DOHH2 (cell line): ENCODE data around the gene ECE1.

Experiments used
- H3F3A ChIP-seq: fragments of 200-600 bp; sonication (generic), shearing (Covaris generic); 2 replicates; pipeline ENCODE4 v1.6.0; 2016; ENCODE audit warnings: antibody characterized with exemption, mild to moderate bottlenecking; ENCODE audit not compliant: control insufficient read depth, insufficient read depth
- H3K27ac ChIP-seq: fragments of 200-600 bp; sonication (generic); 2 replicates; pipeline ENCODE4 v1.5.1; 2014; ENCODE audit warnings: low read depth, mild to moderate bottlenecking, low read length, moderate library complexity
- H3K27me3 ChIP-seq: fragments of 200-600 bp; sonication (generic); 2 replicates; pipeline ENCODE4 v1.6.1; 2014; ENCODE audit warnings: mild to moderate bottlenecking, low read length, mixed read lengths; ENCODE audit not compliant: control insufficient read depth
- H3K36me3 ChIP-seq: fragments of 200-600 bp; sonication (generic); 2 replicates; pipeline ENCODE4 v1.6.1; 2014; ENCODE audit warnings: mild to moderate bottlenecking, low read length, moderate library complexity, mixed read lengths; ENCODE audit not compliant: control insufficient read depth
- H3K4me1 ChIP-seq: fragments of 200-600 bp; sonication (generic); 2 replicates; pipeline ENCODE4 v1.6.1; 2014; ENCODE audit warnings: mild to moderate bottlenecking, low read length, mixed read lengths; ENCODE audit not compliant: control insufficient read depth
- H3K4me2 ChIP-seq: fragments of 200-600 bp; sonication (generic); 2 replicates; pipeline ENCODE4 v1.6.0; 2014; ENCODE audit warnings: mild to moderate bottlenecking, low read length, moderate library complexity
- H3K4me3 ChIP-seq: fragments of 200-600 bp; sonication (generic); 2 replicates; pipeline ENCODE4 v1.5.1; 2014; ENCODE audit warnings: mild to moderate bottlenecking, low read length, mixed read lengths
- H3K79me2 ChIP-seq: fragments of 200-600 bp; sonication (generic); 2 replicates; pipeline ENCODE4 v1.6.1; 2014; ENCODE audit warnings: mild to moderate bottlenecking, low read length, mixed read lengths; ENCODE audit not compliant: control insufficient read depth
- H3K9me2 ChIP-seq: fragments of 200-600 bp; sonication (generic); replicated peaks from 2 replicates; pipeline ENCODE4 v1.6.1; 2014; ENCODE audit warnings: mild to moderate bottlenecking, low read length, mixed read lengths; ENCODE audit not compliant: control insufficient read depth
- H3K9me3 ChIP-seq: fragments of 200-600 bp; sonication (generic); 2 replicates; pipeline ENCODE4 v1.6.1; 2014; ENCODE audit warnings: antibody characterized with exemption, low read length, mixed read lengths; ENCODE audit not compliant: control insufficient read depth, insufficient read depth
- H4K20me1 ChIP-seq: fragments of 200-600 bp; sonication (generic); 2 replicates; pipeline ENCODE4 v1.6.0; 2014; ENCODE audit warnings: low read depth, mild to moderate bottlenecking, antibody characterized with exemption, low read length, moderate library complexity; ENCODE audit not compliant: control insufficient read depth, insufficient read depth
- EZH2phosphoT487 ChIP-seq: fragments of 200-600 bp; sonication (generic); IDR thresholded peaks from 2 replicates; pipeline ENCODE4 v1.6.1; 2017; ENCODE audit warnings: borderline replicate concordance, mild to moderate bottlenecking, antibody characterized with exemption, low read length, moderate library complexity, mixed read lengths
- TF ChIP-seq, protein P1 (sequence below): fragments of 200-600 bp; sonication (generic); IDR thresholded peaks from one replicate; pipeline ENCODE4 v1.5.1; 2014; ENCODE audit warnings: antibody characterized with exemption, mild to moderate bottlenecking, low read depth, low read length; ENCODE audit not compliant: poor library complexity, severe bottlenecking

ECE1 gene

DNA sequence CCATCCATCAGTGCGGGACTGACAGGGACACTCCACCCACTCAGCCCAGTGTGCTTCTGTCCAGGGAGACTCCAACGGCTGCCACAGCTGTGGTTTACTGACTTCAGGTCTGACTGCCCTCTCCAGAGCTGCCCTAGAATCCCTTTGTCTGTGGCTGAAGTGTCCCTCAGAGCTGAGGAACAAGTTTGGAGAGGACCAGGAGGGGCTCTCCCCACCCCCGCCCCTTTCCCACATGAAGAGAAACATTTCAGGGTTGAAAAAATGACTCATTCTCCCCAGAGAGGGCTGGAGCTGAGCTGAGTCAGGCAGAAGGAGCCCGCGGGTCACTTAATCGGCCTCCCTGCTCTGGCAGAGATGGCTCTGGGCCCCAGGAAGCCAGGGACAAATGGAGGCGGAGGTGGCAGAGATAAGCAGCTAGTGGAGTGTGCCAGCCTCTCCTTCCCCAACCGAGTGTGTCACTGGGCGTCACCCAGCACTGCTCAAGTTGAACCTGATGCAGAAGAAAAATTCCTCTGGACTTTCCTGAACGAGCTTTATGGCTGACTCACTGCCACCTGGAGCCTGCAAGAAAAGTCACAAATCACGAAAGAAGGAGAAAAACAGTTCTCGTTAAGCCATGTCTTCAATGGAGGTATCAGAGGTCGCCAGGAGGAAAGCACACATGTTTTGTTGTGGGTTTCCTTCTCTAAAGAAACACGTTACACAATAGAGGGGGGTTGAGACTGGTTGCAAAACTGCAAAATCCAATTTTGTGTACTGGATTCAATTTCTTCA lies 34.3 kb upstream of the ECE1 start:
- peaks cover 31% of the 10 kb centered on the region for H3K4me1 ChIP-seq
- H3K27ac ChIP-seq = no peak overlapping the region
- peaks cover 28% of the 10 kb centered on the region for H3K27me3 ChIP-seq
- H3K36me3 ChIP-seq = no peaks in the 10 kb centered on the region
- no peak for TF ChIP-seq EZH2phosphoT487
- TF ChIP-seq, protein P1, sequence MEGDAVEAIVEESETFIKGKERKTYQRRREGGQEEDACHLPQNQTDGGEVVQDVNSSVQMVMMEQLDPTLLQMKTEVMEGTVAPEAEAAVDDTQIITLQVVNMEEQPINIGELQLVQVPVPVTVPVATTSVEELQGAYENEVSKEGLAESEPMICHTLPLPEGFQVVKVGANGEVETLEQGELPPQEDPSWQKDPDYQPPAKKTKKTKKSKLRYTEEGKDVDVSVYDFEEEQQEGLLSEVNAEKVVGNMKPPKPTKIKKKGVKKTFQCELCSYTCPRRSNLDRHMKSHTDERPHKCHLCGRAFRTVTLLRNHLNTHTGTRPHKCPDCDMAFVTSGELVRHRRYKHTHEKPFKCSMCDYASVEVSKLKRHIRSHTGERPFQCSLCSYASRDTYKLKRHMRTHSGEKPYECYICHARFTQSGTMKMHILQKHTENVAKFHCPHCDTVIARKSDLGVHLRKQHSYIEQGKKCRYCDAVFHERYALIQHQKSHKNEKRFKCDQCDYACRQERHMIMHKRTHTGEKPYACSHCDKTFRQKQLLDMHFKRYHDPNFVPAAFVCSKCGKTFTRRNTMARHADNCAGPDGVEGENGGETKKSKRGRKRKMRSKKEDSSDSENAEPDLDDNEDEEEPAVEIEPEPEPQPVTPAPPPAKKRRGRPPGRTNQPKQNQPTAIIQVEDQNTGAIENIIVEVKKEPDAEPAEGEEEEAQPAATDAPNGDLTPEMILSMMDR = no peak
- H3F3A ChIP-seq = no peaks in the 10 kb centered on the region; the same call in 1 of the 2 replicates
- peak overlapping the region; percentile 14 for H3K4me2 ChIP-seq
- H3K9me3 ChIP-seq = no peaks in the 10 kb centered on the region
- H3K9me2 ChIP-seq = no peaks in the 10 kb centered on the region
- no peaks in the 10 kb centered on the region for H4K20me1 ChIP-seq
- H3K79me2 ChIP-seq = no peaks in the 10 kb centered on the region
- H3K4me3 ChIP-seq = no peak overlapping the region

DNA sequence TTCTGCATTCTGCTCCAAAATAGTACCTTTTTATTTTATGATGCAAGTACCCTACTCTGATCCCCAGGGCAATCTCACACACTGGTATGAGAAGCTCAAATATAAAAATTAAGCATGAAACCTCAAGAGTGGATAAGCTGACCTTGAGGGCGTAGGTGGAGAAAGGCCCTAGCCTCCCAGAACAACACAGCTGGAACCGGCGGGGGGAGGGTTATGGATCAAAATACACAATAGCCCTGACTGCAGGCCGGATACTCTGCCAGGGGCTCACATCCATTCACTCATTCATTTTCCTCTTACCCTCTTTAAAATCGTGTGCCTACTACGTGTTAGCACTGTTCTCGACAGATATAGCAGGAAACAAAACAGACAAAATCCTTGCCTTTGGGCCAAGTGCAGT lies 32.8 kb upstream of the ECE1 start:
- Histone ChIP-seq H3K9me2 (no peaks in the 10 kb centered on the region), H3F3A (no peaks in the 10 kb centered on the region; the same call in 1 of the 2 replicates), H3K4me2 (no peak overlapping the region), H3K27ac (no peak overlapping the region), H3K9me3 (no peaks in the 10 kb centered on the region), H3K27me3 (peaks cover 28% of the 10 kb centered on the region), H3K36me3 (no peaks in the 10 kb centered on the region), H3K4me1 (peaks cover 26% of the 10 kb centered on the region), H3K4me3 (no peak overlapping the region), H4K20me1 (no peaks in the 10 kb centered on the region), H3K79me2 (no peaks in the 10 kb centered on the region)
- TF ChIP-seq, protein P1 = no peak
- TF ChIP-seq EZH2phosphoT487 = no peak

- Histone ChIP-seq H3K27me3 (peaks cover 28% of the 10 kb centered on the region), H3K79me2 (no peaks in the 10 kb centered on the region), H3K9me2 (no peaks in the 10 kb centered on the region), H4K20me1 (no peaks in the 10 kb centered on the region), H3K27ac (no peak overlapping the region), H3K4me2 (no peak overlapping the region), H3K4me3 (no peak overlapping the region), H3K9me3 (no peaks in the 10 kb centered on the region), H3K4me1 (peaks cover 26% of the 10 kb centered on the region), H3F3A (no peaks in the 10 kb centered on the region; the same call in 1 of the 2 replicates), H3K36me3 (no peaks in the 10 kb centered on the region)
- no peak for TF ChIP-seq EZH2phosphoT487
- TF ChIP-seq, protein P1 = no peak
These were observed 32.4 kb upstream of the ECE1 start for GRCh38 chr1:21322681-21323016.
